SK-N-SH (cell line): Measurements from ENCODE around the gene CA9.

Source experiments
- CHD2 ChIP-seq: fragments of 150-350 bp; IDR thresholded peaks from 2 replicates; pipeline ENCODE4 v1.6.1; 2018; ENCODE audit warnings: low read length; ENCODE audit not compliant: partially characterized antibody
- EP300 ChIP-seq, 2 experiments: IDR thresholded peaks; 2 replicates each; pipeline versions ENCODE4 v1.4.0 to v1.6.1; 2012; ENCODE audit warnings: borderline replicate concordance in 1 of 2, low read depth in 1 of 2, low read length in 1 of 2
- EZH2phosphoT487 ChIP-seq: fragments of 200-600 bp; sonication (generic); IDR thresholded peaks from 2 replicates; pipeline ENCODE4 v1.6.1; 2017; ENCODE audit warnings: low read depth, mixed run types, mild to moderate bottlenecking, antibody characterized with exemption, moderate library complexity, borderline replicate concordance
- POLR2AphosphoS5 ChIP-seq: IDR thresholded peaks from 2 replicates; pipeline ENCODE4 v1.6.1; 2012; ENCODE audit warnings: low read depth, low read length
- RAD21 ChIP-seq: IDR thresholded peaks from 2 replicates; pipeline ENCODE4 v1.6.1; 2012; ENCODE audit warnings: mild to moderate bottlenecking, low read length
- TAF1 ChIP-seq: IDR thresholded peaks from 2 replicates; pipeline ENCODE4 v1.6.1; 2012; ENCODE audit warnings: low read depth, mild to moderate bottlenecking, low read length, moderate library complexity, borderline replicate concordance
- TF ChIP-seq, protein P1 (sequence below): IDR thresholded peaks from 2 replicates; pipeline ENCODE4 v1.4.0; 2012; ENCODE audit warnings: low read depth
- TF ChIP-seq, protein P2 (sequence below): fragments of 200-600 bp; sonication (generic); IDR thresholded peaks from 2 replicates; pipeline ENCODE4 v1.6.1; 2017; ENCODE audit warnings: antibody characterized with exemption, mild to moderate bottlenecking, moderate library complexity
- TF ChIP-seq, protein P3 (sequence below): fragments of 150-350 bp; IDR thresholded peaks from 2 replicates; pipeline ENCODE4 v1.6.1; 2016; ENCODE audit warnings: mild to moderate bottlenecking, low read depth, low read length
- TF ChIP-seq, protein P4 (sequence below): IDR thresholded peaks from 2 replicates; pipeline ENCODE4 v1.6.1; 2012; ENCODE audit warnings: mild to moderate bottlenecking, low read depth, low read length, moderate library complexity
- TF ChIP-seq, protein P5 (sequence below): fragments of 150-350 bp; IDR thresholded peaks from 2 replicates; pipeline ENCODE4 v1.6.1; 2017; ENCODE audit warnings: antibody characterized with exemption, low read length, low read depth, borderline replicate concordance

DNA sequence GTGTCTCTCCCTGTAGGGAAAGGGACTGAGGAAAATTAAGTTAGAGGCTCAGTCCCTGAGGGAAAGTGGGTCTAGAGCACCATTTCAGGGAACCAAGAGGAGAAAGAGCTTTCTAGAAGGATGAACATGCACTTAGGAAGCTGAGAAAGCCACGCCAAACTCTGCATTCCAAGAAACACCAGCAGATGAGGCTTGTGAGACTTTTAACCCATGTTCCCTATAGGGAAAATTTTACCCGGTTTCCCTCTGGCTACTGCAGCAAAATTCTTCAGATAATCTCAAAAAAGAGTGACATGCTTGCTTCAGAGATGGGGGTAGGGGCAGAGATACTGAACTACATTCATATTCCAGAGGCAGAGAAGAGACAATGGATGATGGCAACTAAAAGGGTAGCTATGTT, 49.7 kb downstream of the CA9 start:
- TF ChIP-seq, protein P1, sequence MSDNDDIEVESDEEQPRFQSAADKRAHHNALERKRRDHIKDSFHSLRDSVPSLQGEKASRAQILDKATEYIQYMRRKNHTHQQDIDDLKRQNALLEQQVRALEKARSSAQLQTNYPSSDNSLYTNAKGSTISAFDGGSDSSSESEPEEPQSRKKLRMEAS = no peak
- no peak for TF ChIP-seq RAD21
- no peak for TF ChIP-seq EP300 (IDR thresholded peaks at IDR 0.05; ENCODE audit: borderline replicate concordance in 1 of 2, low read depth in 1 of 2, low read length in 1 of 2)
- TF ChIP-seq, protein P2, sequence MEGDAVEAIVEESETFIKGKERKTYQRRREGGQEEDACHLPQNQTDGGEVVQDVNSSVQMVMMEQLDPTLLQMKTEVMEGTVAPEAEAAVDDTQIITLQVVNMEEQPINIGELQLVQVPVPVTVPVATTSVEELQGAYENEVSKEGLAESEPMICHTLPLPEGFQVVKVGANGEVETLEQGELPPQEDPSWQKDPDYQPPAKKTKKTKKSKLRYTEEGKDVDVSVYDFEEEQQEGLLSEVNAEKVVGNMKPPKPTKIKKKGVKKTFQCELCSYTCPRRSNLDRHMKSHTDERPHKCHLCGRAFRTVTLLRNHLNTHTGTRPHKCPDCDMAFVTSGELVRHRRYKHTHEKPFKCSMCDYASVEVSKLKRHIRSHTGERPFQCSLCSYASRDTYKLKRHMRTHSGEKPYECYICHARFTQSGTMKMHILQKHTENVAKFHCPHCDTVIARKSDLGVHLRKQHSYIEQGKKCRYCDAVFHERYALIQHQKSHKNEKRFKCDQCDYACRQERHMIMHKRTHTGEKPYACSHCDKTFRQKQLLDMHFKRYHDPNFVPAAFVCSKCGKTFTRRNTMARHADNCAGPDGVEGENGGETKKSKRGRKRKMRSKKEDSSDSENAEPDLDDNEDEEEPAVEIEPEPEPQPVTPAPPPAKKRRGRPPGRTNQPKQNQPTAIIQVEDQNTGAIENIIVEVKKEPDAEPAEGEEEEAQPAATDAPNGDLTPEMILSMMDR = no peak
- TF ChIP-seq, protein P3, sequence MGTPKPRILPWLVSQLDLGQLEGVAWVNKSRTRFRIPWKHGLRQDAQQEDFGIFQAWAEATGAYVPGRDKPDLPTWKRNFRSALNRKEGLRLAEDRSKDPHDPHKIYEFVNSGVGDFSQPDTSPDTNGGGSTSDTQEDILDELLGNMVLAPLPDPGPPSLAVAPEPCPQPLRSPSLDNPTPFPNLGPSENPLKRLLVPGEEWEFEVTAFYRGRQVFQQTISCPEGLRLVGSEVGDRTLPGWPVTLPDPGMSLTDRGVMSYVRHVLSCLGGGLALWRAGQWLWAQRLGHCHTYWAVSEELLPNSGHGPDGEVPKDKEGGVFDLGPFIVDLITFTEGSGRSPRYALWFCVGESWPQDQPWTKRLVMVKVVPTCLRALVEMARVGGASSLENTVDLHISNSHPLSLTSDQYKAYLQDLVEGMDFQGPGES = no peak
- TF ChIP-seq POLR2AphosphoS5 = no peak
- TF ChIP-seq, protein P4, sequence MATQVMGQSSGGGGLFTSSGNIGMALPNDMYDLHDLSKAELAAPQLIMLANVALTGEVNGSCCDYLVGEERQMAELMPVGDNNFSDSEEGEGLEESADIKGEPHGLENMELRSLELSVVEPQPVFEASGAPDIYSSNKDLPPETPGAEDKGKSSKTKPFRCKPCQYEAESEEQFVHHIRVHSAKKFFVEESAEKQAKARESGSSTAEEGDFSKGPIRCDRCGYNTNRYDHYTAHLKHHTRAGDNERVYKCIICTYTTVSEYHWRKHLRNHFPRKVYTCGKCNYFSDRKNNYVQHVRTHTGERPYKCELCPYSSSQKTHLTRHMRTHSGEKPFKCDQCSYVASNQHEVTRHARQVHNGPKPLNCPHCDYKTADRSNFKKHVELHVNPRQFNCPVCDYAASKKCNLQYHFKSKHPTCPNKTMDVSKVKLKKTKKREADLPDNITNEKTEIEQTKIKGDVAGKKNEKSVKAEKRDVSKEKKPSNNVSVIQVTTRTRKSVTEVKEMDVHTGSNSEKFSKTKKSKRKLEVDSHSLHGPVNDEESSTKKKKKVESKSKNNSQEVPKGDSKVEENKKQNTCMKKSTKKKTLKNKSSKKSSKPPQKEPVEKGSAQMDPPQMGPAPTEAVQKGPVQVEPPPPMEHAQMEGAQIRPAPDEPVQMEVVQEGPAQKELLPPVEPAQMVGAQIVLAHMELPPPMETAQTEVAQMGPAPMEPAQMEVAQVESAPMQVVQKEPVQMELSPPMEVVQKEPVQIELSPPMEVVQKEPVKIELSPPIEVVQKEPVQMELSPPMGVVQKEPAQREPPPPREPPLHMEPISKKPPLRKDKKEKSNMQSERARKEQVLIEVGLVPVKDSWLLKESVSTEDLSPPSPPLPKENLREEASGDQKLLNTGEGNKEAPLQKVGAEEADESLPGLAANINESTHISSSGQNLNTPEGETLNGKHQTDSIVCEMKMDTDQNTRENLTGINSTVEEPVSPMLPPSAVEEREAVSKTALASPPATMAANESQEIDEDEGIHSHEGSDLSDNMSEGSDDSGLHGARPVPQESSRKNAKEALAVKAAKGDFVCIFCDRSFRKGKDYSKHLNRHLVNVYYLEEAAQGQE = no peak
- TF ChIP-seq TAF1 = no peak
- TF ChIP-seq EZH2phosphoT487 = no peak
- TF ChIP-seq CHD2 = no peak
- TF ChIP-seq, protein P5, sequence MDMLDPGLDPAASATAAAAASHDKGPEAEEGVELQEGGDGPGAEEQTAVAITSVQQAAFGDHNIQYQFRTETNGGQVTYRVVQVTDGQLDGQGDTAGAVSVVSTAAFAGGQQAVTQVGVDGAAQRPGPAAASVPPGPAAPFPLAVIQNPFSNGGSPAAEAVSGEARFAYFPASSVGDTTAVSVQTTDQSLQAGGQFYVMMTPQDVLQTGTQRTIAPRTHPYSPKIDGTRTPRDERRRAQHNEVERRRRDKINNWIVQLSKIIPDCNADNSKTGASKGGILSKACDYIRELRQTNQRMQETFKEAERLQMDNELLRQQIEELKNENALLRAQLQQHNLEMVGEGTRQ = no peak
